Dendritic cell treated with granulocyte-macrophage colony-stimulating factor and Interleukin-4, amounts not matched to agents 40 ng/mL and 50 ng/mL, for 4 days (primary cell): Measurements from ENCODE around the gene PET100.

ENCODE experiments used
- H3K27ac Mint-ChIP-seq: one replicate; pipeline ENCODE4 v1.8.0; 2022; ENCODE audit warnings: mild to moderate bottlenecking, mixed read lengths
- H3K27me3 Mint-ChIP-seq: one replicate; pipeline ENCODE4 v1.8.0; 2022; ENCODE audit warnings: mild to moderate bottlenecking, mixed read lengths
- H3K36me3 Mint-ChIP-seq: one replicate; pipeline ENCODE4 v1.8.0; 2022; ENCODE audit warnings: low read depth, mixed read lengths
- H3K4me1 Mint-ChIP-seq: one replicate; pipeline ENCODE4 v1.8.0; 2022; ENCODE audit warnings: low read depth, mixed read lengths
- H3K4me3 Mint-ChIP-seq: one replicate; pipeline ENCODE4 v1.8.0; 2022; ENCODE audit warnings: mild to moderate bottlenecking, moderate library complexity, mixed read lengths
- H3K9me3 Mint-ChIP-seq: one replicate; pipeline ENCODE4 v1.8.0; 2022; ENCODE audit warnings: mixed read lengths
- intact Hi-C: fragments of 100-400 bp; cut with micrococcal nuclease; formaldehyde crosslinking; loops from one replicate; pipeline ENCODE4 v1.15.0; 2022

PET100 gene

GRCh38 chr19:7662657-7663056, 33.1 kb downstream of the PET100 start:
- Mint-ChIP-seq H3K27me3 (no peaks in the 10 kb centered on the region), H3K4me3 (no peak overlapping the region), H3K4me1 (peaks cover 17% of the 10 kb centered on the region), H3K36me3 (no peaks in the 10 kb centered on the region), H3K27ac (no peak overlapping the region), H3K9me3 (no peaks in the 10 kb centered on the region)
- intact Hi-C loops: no loop called here

GRCh38 chr19:7663706-7664105, 34.1 kb downstream of the PET100 start:
- H3K4me3 Mint-ChIP-seq: no peak overlapping the region

DNA sequence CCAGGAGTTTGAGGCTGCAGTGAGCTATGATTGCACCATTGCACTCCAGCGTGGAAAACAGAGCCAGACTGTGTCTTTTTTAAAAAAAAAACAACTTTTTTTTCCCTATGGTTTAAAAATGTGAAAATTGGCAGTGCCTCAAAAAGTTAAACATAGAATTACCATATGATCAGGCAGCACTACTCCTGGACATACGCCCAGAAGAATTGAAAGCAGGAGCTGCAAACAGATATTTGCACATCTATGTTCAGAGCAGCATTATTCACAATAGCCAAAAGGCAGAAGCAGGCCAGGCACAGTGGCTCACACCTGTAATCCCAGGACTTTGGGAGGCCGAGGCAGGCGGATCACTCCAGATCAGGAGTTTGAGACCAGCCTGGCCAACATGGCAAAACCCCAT, 35.5 kb downstream of the PET100 start:
- Mint-ChIP-seq H3K4me3 (no peak overlapping the region), H3K9me3 (no peaks in the 10 kb centered on the region), H3K4me1 (peaks cover 27% of the 10 kb centered on the region), H3K27me3 (peaks cover 8% of the 10 kb centered on the region), H3K27ac (no peak overlapping the region), H3K36me3 (no peaks in the 10 kb centered on the region)
- intact Hi-C loops: no loop called here

More at GRCh38 chr19:7663706-7664105, 34.1 kb downstream of the PET100 start:
- H3K27me3 Mint-ChIP-seq: peaks cover 1% of the 10 kb centered on the region
- intact Hi-C loops: no loop called here
- no peaks in the 10 kb centered on the region for H3K9me3 Mint-ChIP-seq
- peaks cover 13% of the 10 kb centered on the region for H3K4me1 Mint-ChIP-seq
- no peak overlapping the region for H3K27ac Mint-ChIP-seq
- no peaks in the 10 kb centered on the region for H3K36me3 Mint-ChIP-seq

DNA sequence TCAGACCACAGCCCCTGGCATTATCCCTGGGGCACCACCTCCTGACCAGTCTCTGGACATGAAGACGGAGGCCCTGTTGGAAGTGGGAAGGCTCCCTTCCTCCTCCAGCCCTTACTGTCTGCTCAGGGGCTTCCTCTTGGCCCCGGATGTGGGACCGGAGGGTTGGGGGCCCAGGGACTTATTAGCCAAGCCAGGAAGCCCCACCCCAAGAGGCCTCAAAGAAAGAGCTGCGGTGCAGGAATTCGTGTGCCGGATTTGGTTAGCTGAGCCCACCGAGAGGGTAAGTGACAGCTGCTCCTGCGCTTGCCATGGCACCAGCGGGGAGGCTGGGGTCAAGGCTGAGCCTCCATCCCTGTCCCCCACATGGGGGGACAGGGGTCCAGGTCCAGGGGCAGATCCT, 39.2 kb downstream of the PET100 start, which contains the start of gene RETN:
Gene RETN (plus strand): TSS at position 208 of the 400 bp plus-strand sequence. CDS start 278 bp downstream, outside the sequence.
- intact Hi-C loops: no loop called here
- peak within 1 kb of the TSS; percentile 52 for H3K4me3 Mint-ChIP-seq
- H3K36me3 Mint-ChIP-seq: peaks cover 2% of the 10 kb centered on the region
- H3K4me1 Mint-ChIP-seq: peaks cover 34% of the 10 kb centered on the region
- peaks cover 5% of the 10 kb centered on the region for H3K9me3 Mint-ChIP-seq
- H3K27ac Mint-ChIP-seq: peak within 1 kb of the TSS; percentile 55
- peaks cover 8% of the 10 kb centered on the region for H3K27me3 Mint-ChIP-seq

DNA sequence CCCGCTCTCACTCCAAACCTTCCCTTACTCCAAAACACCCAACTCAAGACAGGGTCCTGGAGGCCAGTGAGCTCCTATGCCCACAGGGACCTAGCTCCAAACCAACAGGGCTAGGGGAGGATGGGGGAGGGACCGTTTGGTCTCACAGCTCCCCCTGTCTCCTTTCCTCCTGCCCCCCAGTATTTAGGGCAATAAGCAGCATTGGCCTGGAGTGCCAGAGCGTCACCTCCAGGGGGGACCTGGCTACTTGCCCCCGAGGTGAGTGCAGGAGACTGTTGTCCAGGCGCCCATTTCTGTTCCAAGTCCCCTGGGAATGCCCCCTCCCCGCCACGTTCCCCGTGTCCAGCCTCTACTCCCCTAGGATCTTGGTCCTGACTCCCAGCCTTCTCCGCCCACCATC, 40.0 kb downstream of the PET100 start:
- peaks cover 41% of the 10 kb centered on the region for H3K4me1 Mint-ChIP-seq
- peak overlapping the region; percentile 21 for H3K4me3 Mint-ChIP-seq
- H3K9me3 Mint-ChIP-seq: peaks cover 10% of the 10 kb centered on the region
- peaks cover 8% of the 10 kb centered on the region for H3K27me3 Mint-ChIP-seq
- peaks cover 6% of the 10 kb centered on the region for H3K36me3 Mint-ChIP-seq
- intact Hi-C loops: no loop called here
- peak overlapping the region; percentile 55 for H3K27ac Mint-ChIP-seq

GRCh38 chr19:7670150-7670783, 40.7 kb downstream of the PET100 start:
- Mint-ChIP-seq H3K27me3 (peaks cover 8% of the 10 kb centered on the region), H3K27ac (peak overlapping the region; percentile 44), H3K4me3 (peak overlapping the region; percentile 82), H3K9me3 (peaks cover 10% of the 10 kb centered on the region), H3K36me3 (peaks cover 6% of the 10 kb centered on the region), H3K4me1 (peaks cover 43% of the 10 kb centered on the region)
- intact Hi-C loops: no loop called here

DNA sequence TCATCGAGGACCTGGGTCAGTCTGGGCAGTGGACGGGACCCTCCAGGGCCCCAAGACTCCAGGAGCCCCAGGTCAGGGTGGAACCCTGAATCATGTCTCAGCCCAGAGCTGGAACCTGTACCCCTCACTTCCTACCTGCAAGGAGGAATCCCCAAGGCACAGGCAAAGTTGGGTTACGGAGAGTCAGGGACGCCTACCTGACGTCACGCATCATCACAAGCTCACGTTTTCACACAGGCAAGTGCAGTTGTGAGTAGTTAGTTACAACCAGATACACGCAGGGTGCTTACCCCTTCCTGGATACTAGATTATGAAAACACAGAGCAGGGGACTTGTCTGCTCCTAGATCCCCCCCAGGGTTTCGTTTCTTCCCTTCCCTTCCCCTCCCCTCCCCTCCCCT, 41.2 kb downstream of the PET100 start:
- H3K27me3 Mint-ChIP-seq: peaks cover 8% of the 10 kb centered on the region
- peaks cover 10% of the 10 kb centered on the region for H3K9me3 Mint-ChIP-seq
- peaks cover 6% of the 10 kb centered on the region for H3K36me3 Mint-ChIP-seq
- peak overlapping the region; percentile 44 for H3K27ac Mint-ChIP-seq
- peaks cover 47% of the 10 kb centered on the region for H3K4me1 Mint-ChIP-seq
- intact Hi-C loops: no loop called here
- peak overlapping the region; percentile 82 for H3K4me3 Mint-ChIP-seq

DNA sequence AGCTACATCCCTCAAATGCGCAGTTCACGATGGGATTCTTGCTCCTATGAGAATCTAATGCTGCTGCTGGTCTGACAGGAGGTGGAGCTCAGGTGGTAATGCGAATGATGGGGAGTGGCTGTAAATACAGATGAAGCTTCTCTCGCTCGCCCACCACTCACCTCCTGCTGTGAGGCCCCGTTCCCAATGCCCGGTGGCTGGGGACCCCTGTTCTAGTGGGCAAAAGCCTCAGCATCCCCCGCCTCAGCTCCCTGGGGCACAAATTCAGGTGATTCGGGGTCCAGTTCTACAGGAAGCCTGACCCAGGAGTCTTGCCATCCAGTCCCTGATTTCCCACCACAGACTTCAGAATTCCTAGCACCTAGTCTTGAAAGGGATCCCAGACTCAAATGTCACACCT, 42.9 kb downstream of the PET100 start:
- peaks cover 8% of the 10 kb centered on the region for H3K27me3 Mint-ChIP-seq
- peaks cover 64% of the 10 kb centered on the region for H3K4me1 Mint-ChIP-seq
- peaks cover 6% of the 10 kb centered on the region for H3K36me3 Mint-ChIP-seq
- H3K27ac Mint-ChIP-seq: no peak overlapping the region
- intact Hi-C loops: no loop called here
- H3K4me3 Mint-ChIP-seq: no peak overlapping the region
- peaks cover 10% of the 10 kb centered on the region for H3K9me3 Mint-ChIP-seq

DNA sequence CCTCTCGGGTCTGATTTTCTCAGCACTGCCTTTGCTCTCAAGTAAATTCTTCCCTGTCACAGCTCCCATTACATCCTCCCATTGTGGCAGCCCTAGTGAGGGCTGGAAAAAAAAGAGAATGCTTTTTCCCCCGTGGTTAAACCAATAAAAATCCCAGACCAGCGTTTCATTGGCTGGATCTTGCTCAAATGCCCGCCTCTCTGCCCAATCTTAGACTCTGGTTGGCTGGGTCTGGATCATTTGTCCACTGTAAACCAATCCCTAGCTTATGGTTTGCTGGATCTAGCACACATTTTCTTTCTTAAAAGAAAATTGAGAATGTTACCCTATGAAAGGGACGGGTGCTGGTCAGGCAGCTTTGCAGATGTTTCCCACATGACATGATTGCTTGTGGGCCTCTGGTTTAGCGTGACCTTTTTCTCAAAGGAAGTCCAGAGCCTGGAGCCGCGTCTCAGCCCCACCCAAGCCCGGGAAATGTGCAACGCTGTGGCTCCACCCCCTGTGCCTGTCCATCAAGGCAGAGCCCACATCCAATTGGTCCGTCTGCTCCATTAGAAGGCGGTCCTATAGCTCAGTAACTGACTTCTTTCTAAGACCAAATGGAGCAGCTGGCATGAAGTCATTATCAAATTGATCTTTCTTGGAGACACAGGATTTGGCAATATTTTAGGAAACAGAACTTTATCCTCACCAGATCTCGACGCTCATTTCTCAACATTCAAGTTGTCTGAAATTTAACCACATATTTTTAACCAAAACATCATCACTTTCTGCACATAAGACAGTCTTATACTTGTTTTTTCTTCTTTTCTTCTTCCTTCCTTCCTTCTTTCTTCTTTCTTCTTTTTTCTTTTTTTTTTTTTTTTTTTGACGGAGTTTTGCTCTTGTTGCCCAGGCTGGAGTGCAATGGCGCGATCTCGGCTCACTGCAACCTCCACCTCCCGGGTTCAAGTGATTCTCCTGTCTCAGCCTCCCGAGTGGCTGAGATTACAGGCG, 44.7 kb downstream of the PET100 start:
- H3K9me3 Mint-ChIP-seq: peaks cover 10% of the 10 kb centered on the region
- H3K27ac Mint-ChIP-seq: peak overlapping the region; percentile 79
- peaks cover 6% of the 10 kb centered on the region for H3K36me3 Mint-ChIP-seq
- peaks cover 3% of the 10 kb centered on the region for H3K27me3 Mint-ChIP-seq
- H3K4me3 Mint-ChIP-seq: no peak overlapping the region
- peaks cover 70% of the 10 kb centered on the region for H3K4me1 Mint-ChIP-seq
- intact Hi-C loops: no loop called here

GRCh38 chr19:7676376-7676775, 46.8 kb downstream of the PET100 start:
- Mint-ChIP-seq H3K36me3 (peaks cover 12% of the 10 kb centered on the region), H3K9me3 (peaks cover 10% of the 10 kb centered on the region), H3K27ac (peak overlapping the region; percentile 69), H3K4me3 (peak overlapping the region; percentile 57), H3K27me3 (no peaks in the 10 kb centered on the region), H3K4me1 (peaks cover 68% of the 10 kb centered on the region)
- intact Hi-C loops: no loop called here

- peaks cover 10% of the 10 kb centered on the region for H3K9me3 Mint-ChIP-seq
- intact Hi-C loops: no loop called here
- peaks cover 16% of the 10 kb centered on the region for H3K36me3 Mint-ChIP-seq
- H3K4me1 Mint-ChIP-seq: peaks cover 73% of the 10 kb centered on the region
- H3K27me3 Mint-ChIP-seq: no peaks in the 10 kb centered on the region
- peak within 1 kb of the TSS; percentile 69 for H3K27ac Mint-ChIP-seq
- H3K4me3 Mint-ChIP-seq: peak within 1 kb of the TSS; percentile 57
These were observed 47.3 kb downstream of the PET100 start, which contains the start of gene MCEMP1 for GRCh38 chr19:7676854-7677253. Gene MCEMP1 (plus strand): TSS chr19:7677090. CDS start chr19:7677121, 31 bp downstream.

GRCh38 chr19:7677669-7678311, 48.2 kb downstream of the PET100 start:
- Mint-ChIP-seq H3K27ac (peak overlapping the region; percentile 69), H3K4me1 (peaks cover 82% of the 10 kb centered on the region)
- intact Hi-C loops: no loop called here

GRCh38 chr19:7678971-7679751, 49.6 kb downstream of the PET100 start:
- Mint-ChIP-seq H3K4me1 (peaks cover 74% of the 10 kb centered on the region), H3K4me3 (no peak overlapping the region), H3K27ac (peak overlapping the region; percentile 96), H3K9me3 (peaks cover 2% of the 10 kb centered on the region), H3K36me3 (peaks cover 35% of the 10 kb centered on the region), H3K27me3 (no peaks in the 10 kb centered on the region)
- intact Hi-C loops: no loop called here

More at GRCh38 chr19:7677669-7678311, 48.2 kb downstream of the PET100 start:
- no peak overlapping the region for H3K4me3 Mint-ChIP-seq
- peaks cover 10% of the 10 kb centered on the region for H3K9me3 Mint-ChIP-seq
- no peaks in the 10 kb centered on the region for H3K27me3 Mint-ChIP-seq
- H3K36me3 Mint-ChIP-seq: peaks cover 26% of the 10 kb centered on the region
